DMS114 treated with DMSO at 0.1 percent for 48 hours (cell line): Measurements from ENCODE around the gene STIM2.
"Not testable (repeated sequence)": the region's sequence is repeated elsewhere in the genome, so short reads cannot be mapped to it uniquely, and the experiment has no call there.

Experiments used
- DNase-seq: peaks from one replicate; lab custom pipeline; 2025; ENCODE audit not compliant: unreplicated experiment; lab: John Stamatoyannopoulos, UW

The STIM2 gene

DNA sequence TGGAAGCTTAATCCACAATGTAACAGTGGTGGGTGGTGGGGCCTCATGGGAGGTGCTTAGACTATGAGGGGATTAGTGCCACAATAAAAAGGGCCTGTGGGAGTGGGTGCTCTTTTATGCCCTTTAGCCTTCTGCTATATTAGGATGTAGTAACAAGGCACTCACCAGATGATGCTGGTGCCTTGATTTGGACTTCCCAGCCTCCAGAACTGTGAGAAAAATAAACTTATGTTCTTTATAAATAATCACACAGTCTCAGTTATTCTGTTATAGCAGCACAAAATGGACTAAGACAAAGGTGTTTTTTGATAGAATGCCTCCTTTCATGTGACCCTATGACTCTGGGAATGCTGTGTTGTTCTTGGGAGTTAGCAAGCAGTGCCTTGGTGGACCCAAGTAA is 89.8 kb downstream of the STIM2 start:
- DNase-seq: no peak

- no peak for DNase-seq
Observed at GRCh38 chr4:26952891-26953290, 92.2 kb downstream of the STIM2 start.

- DNase-seq: no peak
Observed at GRCh38 chr4:26953366-26953765, 92.7 kb downstream of the STIM2 start.

DNA sequence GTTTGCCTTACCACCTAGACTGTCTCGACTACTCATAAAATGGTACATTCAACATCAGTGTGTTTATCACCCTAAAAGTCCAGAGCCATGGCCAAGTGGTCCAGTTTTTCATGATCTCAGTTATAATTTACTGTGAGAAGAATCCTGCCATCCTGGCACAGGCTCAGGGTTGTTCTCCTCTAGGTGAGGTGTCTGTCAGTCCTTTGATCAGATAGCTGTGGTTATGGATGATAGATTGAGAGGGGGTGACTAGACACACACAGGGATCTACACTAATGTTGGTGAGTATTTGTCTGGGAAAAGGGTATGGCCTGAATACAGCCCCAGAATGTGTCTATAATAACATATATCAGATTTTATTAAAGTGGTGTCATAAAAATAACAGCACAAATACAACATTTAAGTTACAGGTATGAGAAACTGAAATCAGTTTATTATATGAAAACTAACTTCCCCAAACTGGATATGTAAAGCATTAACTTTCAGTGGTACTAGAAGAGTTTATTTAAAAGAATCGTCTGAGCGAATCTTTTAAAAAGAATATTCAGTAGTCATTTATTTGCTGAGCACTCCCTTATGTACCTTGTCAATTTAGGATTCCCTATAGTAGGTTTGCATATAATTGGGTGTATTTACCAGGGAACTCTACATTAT is 93.3 kb downstream of the STIM2 start:
- DNase-seq: no peak

GRCh38 chr4:26955241-26955640 is 94.6 kb downstream of the STIM2 start:
- DNase-seq: no peak

DNA sequence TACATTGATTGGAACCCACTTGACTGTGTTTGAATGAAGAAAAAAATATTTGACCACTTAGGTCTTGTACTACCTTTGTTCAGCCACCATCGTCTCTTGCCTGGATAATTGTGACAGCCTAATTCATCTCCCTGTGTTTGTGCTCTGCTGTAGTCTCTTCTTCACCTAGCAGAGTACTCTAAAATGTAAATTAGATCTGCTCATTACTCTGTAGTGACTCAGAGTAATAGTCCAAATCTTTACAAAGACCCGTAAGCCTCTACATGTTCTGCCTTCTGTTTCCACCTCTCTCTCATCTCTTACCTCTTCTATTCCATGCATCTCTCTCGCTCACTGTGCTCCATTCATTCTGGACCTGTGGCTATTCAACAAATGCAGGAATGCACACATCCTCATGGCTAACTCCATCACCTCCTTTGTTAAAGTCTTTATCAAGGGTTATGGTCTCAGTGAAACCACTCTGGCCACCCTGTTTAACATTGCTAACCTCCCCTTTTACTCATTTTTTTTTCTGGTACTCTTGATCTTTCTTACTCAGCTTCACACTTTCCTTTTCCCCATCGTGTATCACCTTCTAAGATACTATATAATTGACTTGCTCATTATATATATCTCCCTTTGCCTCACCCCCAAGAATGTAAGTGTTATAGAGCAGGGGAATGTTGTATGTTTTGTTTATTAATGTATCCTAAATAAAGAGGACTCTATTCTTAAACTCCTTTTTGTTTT is 98.4 kb downstream of the STIM2 start:
- no peak for DNase-seq

DNA sequence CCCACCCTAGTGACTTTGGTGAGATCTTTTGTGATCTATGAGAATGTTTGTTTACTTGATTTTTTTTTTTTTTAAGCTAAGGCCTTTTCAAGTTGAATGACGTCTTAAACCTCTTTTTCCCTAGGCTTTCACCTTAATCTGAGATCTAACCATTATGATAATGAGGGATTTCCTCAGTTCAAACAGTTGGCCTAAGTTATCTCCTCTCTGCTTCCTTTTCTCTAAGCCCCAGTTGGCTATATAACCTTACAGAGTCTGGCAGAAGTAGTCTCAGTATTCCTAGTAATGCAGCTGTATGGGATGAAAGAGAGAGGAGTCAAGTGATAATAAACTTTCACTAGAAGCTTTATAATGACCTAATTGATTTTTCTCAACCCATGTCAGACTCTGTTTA is 99.0 kb downstream of the STIM2 start:
- no peak for DNase-seq

GRCh38 chr4:26962720-26963119 is 102.1 kb downstream of the STIM2 start:
- no peak for DNase-seq

- DNase-seq: no peak
Observed at GRCh38 chr4:26964512-26964911, 103.9 kb downstream of the STIM2 start.

DNA sequence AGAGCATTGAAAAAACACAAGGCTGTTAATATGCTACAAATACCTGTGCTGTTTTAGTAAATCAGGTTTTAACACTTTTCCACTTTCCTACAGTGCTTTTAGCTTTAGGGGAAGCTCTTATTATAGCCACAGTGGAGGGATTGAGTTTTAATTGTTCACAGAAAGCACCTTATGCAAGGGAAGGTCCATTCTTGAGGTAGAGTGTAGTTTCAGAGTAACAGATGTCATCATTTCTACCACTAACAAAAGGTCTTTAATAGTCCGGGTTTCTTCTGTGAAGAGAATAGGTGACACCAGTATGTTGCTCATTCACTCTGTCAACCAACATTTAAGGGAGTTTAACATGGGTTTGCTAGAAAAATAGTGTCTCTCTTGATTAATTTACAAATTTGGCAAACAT is 104.4 kb downstream of the STIM2 start:
- no peak for DNase-seq

DNA sequence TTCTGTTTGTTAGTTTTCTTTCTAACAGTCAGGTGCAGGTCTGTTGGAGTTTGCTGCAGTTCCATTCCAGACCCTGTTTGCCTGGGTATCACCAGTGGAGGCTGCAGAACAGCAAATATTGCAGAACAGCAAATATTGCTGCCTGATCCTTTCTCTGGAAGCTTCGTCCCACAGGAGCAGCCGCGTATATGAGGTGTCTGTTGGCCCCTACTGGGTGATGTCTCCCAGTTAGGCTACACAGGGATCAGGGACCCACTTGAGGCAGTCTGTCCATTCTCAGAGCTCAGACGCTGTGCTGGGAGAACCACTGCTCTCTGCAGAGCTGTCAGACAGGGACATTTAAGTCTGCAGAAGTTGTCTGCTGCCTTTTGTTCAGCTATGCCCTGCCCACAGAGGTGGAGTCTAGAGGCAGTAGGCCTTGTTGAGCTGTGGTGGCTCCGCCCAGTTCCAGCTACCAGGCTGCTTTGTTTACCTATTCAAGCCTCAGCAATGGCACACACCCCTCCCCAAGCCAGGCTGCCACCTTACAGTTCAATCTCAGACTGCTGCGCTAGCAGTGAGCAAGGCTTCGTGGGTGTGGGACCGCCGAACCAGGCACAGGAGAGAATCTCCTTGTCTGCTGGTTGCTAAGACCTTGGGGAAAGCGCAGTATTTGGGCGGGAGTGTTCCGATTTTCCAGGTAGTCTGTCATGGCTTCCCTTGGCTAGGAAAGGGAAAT is 115.0 kb downstream of the STIM2 start:
- DNase-seq: not testable (repeated sequence)

- no peak for DNase-seq
Observed at GRCh38 chr4:26978387-26979053, 117.9 kb downstream of the STIM2 start.

DNA sequence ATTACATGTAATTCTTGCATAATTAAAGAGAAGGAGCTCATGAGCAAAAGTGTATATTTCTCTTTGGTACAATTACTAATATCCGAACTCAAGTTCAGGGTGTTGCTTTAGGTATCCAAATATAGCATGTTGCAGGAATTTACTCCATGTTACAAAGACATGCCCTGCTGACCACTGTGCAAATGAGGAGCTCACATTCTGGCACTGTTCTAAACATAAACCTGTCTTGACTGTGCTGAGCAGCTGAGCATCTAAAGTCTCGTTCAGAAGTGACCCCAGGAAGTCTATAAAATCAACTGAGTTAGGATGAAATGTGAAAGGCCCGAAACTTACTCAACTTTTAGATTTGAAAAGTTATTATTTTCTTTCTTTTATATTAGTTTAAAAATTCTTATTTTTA is 124.3 kb downstream of the STIM2 start:
- no peak for DNase-seq

GRCh38 chr4:26985873-26986272 is 125.2 kb downstream of the STIM2 start:
- DNase-seq: no peak

DNA sequence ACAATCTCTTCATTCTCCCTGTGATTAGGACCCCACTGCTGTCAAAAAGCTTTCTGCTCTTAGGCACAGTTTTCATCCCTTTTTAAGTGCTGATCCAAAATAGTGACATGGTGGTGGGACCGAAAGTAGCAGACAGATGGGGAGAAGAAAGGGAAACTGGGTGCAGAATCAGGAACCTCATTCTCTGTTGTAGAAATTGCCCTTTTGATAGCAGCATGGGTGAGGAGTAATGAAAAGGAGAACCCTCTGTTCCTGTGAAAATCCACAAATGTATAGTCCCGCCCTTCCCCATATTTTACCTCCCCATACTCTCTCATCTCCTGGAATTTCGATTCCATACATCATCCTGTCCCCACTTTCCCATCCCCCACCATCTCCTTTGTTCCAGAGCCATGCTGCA is 126.5 kb downstream of the STIM2 start:
- no peak for DNase-seq

- DNase-seq: no peak
Observed at GRCh38 chr4:26991057-26991456, 130.4 kb downstream of the STIM2 start.

DNA sequence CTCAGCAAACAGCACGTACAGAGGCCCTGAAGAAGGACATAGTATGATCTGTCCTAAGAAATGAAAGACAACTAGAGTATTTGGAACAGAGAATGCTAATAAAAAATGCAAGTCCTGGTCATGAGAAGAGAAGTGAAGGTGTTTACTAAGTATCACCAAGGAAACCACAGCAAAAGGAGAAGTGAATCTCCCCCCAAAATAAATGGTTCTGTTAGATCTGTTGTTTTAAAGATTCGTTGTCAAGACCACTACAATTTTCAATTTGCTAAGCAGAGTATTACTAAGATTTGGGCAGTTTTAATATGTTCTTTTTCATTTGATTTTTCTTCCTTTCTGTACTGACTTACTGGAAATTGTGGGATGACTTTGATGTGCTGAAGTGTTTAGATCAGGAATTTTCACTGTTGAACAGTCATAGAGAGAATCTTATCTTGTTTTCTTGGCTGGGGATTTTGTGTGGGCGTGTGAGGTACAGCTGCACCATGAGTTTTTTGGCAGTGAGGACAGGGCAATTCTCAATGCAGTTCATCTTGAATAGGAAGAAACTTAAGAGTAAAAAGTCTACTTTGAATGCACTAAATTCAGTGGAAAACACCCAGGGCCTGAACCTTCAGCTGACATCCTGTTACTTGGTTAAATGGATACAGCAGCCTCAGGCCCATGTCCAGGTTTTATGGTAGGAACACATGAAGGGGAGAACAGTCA is 132.2 kb downstream of the STIM2 start:
- no peak for DNase-seq

- DNase-seq: no peak
Observed at GRCh38 chr4:26993539-26993938, 132.9 kb downstream of the STIM2 start.

DNA sequence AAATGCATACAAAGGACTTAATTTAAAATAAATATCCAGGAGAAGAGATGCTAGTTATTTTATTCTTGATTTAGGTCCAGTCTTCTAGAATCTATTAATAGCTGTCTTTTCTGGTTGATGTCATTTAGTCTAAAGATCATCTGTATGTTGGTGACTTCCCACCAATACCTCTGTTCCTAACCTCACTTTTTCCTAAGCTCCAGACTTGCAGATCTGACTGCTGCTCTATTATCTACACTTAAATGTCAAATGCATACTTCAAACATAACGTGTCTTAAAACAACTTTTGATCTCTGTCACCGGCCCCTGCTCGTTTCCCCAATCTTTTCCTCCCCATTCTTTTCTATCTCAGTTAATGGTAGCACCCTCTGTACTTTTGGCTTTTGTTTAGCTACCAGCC is 133.3 kb downstream of the STIM2 start:
- DNase-seq: no peak

- no peak for DNase-seq
Observed at GRCh38 chr4:26995316-26995715, 134.7 kb downstream of the STIM2 start.

GRCh38 chr4:26996745-26997144 is 136.1 kb downstream of the STIM2 start:
- no peak for DNase-seq
